GM18861 (cell line): ENCODE results near the gene OXSR1.
"Not testable (repeated sequence)": the region's sequence is repeated elsewhere in the genome, so short reads cannot be mapped to it uniquely, and the experiment has no call there.

ENCODE experiments used
- ATAC-seq: cut with Tn5 transposase; IDR thresholded peaks from one replicate; pipeline ENCODE4 v1.9.1; 2021; ENCODE audit not compliant: unreplicated experiment

OXSR1 gene

DNA sequence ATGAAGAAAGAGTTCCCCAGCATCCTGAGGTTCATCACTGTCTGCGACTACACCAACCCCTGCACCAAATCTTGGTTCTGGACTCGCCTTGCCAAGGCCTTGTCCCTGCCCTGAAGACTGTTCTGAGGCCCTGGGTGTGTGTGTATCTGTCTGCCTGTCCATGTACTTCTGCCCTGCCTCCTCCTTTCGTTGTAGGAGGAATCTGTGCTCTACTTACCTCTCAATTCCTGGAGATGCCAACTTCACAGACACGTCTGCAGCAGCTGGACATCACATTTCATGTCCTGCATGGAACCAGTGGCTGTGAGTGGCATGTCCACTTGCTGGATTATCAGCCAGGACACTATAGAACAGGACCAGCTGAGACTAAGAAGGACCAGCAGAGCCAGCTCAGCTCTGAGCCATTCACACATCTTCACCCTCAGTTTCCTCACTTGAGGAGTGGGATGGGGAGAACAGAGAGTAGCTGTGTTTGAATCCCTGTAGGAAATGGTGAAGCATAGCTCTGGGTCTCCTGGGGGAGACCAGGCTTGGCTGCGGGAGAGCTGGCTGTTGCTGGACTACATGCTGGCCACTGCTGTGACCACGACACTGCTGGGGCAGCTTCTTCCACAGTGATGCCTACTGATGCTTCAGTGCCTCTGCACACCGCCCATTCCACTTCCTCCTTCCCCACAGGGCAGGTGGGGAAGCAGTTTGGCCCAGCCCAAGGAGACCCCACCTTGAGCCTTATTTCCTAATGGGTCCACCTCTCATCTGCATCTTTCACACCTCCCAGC, 24.0 kb upstream of the OXSR1 start:
- ATAC-seq: no peak

DNA sequence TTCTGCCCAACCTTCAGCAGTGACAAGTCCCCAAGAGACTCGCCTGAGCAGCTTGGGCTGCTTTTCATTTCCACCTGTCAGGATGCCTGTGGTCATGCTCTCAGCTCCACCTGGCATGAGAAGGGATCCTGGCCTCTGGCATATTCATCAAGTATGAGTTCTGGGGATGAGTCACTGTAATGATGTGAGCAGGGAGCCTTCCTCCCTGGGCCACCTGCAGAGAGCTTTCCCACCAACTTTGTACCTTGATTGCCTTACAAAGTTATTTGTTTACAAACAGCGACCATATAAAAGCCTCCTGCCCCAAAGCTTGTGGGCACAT, 23.4 kb upstream of the OXSR1 start:
- ATAC-seq: no peak

DNA sequence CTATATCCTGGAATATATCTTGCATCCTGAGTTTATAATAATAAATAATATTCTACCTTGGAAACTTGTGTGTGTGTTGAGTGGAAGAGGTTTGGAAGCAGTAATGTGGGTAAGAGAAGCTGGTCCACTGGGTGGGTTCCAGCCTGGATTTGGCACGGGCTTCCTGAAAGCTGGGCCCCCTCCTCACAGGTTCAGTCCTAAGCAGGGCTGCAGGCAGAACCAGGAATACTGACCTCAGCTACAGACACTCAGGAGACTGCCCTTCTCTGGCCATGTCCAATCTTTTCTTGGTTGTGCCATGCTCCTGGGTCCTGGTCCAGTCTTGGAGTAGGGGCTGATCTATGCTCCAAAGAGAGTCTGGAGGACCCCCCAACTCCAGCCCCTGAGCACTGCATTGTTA, 22.4 kb upstream of the OXSR1 start:
- ATAC-seq: no peak

DNA sequence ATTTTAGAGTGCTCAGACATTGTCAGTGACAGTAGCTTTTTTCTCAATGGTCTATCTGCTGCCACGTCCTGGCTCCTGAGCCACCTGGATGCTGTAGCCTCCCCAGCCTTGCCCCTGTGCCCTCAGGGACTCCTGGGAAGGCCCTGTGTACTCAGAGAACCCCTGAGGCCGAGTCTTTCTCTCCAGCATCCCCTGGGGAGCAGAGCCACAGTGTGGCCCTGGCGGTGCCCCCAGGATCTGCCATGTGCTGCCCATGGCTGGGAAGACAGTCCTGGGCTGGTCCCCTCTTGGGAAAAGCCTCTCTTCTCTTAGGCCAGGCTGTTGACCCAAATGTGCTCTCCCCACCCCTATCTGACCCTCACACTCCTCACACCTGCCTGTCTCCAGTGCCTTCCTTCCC, 21.8 kb upstream of the OXSR1 start:
- no peak for ATAC-seq

DNA sequence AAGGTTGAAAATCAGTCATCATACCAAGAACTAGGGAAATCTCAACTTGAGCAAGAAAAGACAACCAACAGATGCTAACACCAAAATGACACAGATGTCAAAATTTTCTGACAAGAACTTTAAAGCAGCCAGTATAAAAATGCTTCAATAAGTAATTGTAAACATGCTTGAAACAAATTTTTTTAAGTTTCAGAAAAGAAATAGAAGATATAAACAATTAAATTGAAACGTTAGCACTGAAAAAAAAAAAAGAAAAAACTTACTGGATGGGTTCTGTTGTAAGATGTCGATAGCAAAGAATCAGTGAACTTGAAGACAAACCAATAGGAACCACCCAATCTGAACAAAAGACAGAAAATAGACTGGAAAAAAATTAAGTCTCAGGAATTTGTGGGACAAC, 18.8 kb upstream of the OXSR1 start:
- ATAC-seq: no peak

DNA sequence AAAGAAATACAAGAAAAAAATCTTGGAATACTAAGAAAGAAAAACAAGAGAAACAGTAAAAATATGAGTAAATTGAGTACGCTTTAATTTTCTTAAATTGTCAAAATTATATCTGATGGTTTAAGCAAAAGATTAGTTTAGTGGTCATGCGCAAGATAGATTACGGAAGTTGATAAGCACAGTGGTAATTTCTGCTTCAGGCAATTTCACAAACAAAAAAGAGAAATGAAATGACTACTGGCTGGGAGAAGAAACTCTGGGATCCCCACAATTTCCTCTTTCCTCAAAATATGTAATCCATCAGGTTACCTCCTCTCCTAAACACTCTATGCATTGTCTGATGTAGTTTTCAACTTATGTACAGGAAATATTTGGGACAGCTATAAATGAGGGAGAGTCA, 17.9 kb upstream of the OXSR1 start:
- ATAC-seq: no peak

DNA sequence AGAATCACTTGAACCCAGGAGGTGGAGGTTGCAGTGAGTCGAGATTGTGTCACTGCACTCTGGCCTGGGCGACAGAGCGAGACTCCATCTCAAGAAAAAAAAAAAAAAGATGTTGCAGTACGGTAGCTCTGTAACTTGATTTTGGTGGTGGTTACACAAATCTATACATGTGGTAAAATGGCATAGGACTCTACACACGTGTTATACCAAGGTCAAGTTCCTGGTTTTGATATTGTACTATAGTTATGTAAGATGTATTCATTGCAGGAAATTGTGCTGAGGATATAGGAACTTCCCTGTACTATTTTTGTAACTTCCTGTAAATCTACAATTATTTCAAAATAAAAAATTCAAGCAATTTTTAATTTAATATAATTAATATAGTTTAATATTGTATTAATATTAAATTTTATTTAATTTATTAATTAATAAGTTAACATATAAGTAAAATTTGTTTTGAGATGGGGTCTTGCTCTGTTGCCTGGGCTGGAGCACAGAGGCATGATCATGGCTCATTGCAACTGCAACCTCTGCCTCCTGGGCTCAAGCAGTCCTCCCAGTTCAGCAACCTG, 16.9 kb upstream of the OXSR1 start:
- no peak for ATAC-seq

DNA sequence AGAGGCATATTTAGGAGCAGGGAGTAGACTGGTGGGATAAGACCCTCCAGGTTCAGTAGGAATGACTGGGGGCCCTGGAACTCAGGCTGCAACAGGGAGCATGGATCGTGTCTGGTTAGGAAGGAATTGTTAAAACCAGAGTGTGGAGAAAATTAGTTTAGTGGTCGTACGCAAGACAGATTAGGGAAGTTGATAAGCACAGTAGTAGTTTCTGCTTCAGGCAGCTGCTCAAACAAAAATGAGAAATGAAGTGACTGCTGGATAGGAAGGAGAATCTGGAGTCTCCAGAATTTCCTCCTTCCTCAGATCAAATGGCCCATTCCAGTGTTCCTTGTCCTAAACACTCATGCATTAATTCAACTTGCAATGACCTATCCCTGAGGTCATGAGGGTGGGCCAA, 15.6 kb upstream of the OXSR1 start:
- ATAC-seq: no peak

DNA sequence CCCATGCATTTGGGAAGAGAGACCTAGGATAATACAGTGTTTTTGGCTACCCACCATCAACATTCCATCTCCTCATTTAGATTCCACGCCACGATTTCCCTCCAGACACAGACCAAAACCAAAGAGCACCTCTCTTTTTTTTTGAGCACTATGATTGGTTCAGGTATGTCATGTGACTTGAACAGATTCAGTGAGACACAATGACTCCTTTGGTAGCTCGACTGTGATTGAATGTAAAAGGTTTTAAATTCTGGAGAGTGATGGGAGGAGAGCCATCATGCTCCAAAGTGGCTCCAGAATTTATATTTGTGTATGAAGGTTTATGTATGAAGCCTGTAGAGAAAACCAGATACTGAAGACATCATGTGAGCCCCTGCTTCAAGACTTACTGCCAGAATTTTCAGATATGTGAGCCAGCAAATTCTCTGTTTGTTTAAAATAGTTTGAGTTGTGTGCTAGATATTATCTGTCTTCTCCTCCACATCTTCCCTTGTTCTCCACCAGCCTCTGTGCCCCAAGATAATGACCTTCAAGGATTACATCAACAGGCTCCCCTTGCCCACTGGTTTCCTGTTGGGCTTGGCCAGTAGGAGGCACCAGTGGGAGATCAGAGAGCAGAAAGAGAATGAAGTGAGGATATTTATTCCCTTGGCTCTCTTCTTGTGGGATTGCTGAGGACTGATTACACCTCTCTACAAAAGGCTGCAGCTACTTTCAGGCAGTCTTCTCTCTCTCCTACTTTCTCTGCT, 14.4 kb upstream of the OXSR1 start:
- ATAC-seq: no peak

DNA sequence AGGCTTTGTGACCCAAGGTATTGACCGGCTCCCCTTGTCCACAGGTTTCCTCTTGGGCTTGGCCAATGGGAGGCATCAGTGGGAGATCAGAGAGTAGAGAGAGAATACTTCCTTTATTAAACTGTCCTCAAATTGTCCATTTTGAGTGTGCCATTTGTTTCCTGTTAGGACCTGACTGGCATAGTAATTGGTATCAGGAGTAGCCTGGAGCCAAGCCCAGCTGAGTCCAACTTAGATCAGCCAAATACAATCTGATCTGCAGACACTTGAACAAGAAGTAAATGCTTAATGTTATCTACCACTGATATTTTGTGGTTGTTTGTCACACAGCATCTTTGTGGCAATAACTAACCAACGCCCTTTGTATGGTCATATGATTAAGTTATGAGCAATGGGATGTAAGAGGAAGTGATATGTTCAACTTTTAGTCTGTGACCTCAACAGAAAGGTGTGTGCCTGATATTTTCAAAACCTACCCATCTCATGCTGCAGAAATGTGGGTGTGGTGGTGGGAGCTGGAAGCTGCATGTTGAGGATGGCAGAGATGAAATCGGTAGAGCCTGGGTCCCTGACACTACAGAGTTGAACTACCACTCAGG, 13.6 kb upstream of the OXSR1 start:
- ATAC-seq: no peak

DNA sequence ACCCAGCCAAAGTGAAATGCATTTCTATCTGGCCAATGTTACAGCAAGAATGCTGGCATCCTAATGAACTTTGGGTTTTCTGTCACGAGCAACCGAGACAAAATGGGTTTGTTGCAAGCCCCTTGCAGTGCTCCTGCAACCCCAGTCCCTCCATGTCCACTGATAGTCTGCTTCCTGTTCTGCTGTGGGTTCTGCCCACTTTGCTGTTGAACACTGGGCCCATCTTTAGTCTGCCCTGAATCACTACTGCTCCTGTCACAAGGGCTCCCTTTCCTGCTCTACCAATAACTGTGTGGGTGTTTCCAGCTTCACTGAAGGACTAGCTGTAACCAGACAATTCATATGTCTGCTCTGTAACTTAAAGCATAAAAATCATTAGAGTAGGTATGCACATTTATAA, 12.7 kb upstream of the OXSR1 start:
- no peak for ATAC-seq

DNA sequence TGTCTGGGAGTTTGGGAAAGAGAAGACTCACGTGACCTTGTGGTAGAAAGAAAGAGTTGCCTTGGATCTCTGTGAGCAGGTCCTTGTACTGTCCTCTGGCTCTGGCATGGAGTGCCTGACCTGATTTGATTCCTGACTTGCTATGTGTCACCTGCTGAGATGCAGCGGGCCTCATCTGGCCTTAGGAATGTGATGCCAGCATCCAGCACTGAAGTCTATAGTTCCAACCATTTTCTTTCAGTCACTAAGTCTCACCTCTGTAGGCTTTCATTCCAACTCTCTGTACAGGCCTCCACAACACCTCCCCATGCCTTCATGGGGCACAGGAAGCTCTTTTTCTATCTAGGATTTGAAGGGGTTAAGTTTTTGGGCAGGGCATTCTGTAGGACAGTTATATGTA, 12.1 kb upstream of the OXSR1 start:
- no peak for ATAC-seq

DNA sequence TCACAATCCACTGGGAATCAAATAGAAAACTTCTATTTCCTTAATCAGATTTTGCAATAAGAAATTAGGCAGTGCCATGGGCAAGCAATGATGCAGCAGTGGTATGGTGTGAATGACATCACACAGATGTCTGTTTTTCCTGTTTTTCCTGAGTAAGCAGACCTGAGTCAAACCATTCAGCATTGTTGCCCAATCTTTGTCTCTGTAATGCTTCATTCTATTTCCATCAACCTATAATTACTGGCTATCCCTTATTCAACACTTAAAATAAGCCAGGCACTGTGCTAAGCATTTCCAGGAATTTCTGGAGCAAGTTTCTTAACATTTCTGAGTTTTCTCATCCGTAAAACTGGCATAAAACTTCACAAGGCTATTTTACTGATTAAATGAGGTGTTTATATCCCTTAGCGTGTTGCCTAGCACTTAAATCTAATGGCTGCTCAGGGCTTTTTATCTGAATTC, 11.3 kb upstream of the OXSR1 start:
- ATAC-seq: no peak

DNA sequence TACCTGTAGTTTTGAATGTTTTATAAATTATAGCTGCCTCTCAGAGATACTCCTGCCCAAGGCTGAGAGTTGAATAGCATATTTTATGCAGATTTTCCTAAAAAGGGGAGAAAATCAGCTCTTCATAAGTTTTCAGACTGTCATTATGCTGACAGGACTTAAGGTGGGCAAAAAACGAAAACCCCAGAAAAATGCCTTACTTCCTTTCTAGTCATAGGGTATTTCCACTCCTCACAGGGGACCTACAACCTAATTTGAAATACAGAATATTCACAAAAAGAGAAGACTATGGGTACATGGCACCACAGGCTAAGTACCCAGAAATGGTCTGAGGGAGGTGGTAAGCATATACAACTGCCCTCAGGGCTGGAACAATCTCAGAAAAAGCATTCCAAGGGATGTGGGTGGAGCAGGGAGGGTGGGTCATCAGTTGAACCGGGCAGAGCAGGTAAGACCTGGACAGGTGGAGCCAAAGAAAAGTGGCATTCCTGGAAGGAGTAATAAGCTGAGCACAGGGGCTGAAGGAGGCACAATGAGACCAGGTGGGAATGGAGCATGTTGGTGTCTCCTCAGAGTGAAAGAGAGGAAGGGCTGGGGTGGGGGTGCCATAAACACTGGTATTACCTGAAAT, 10.6 kb upstream of the OXSR1 start:
- no peak for ATAC-seq

DNA sequence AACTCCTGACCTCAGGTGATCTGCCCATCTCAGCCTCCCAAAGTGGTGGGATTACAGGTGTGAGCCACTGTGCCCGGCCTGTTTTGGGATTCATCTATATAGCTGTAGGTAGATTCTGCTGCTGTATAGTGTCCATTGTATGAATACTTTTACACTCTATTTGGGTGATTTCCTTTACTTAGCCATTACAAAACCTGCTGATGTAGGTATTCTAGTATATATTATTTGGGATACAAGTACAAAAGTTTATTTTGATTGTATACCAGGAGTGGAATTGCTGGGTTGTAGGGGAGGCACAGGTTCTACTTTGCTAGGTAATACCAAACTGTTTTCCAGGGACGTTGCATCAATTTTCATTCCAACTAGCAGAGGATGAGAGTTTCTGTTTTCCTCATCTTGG, 9.5 kb upstream of the OXSR1 start:
- no peak for ATAC-seq

DNA sequence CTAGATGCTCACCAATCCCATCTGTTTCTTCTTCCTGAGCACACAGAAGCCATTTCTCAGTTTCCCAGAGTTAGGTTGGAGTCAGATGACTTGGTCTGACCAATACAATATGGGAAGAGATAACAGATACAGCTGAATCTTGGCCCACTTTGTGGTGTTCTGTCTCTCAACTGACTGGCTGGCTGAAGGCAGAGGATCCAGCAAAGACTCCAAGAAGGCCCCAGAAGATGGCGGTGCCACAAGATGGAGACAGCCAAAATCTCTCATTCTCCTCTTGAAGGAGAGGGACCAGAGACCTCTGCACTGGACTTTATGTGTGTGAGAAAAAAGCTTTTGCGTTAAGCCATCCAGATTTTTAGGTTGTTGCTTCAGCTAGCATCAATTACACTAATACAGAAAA, 8.2 kb upstream of the OXSR1 start:
- ATAC-seq: no peak

DNA sequence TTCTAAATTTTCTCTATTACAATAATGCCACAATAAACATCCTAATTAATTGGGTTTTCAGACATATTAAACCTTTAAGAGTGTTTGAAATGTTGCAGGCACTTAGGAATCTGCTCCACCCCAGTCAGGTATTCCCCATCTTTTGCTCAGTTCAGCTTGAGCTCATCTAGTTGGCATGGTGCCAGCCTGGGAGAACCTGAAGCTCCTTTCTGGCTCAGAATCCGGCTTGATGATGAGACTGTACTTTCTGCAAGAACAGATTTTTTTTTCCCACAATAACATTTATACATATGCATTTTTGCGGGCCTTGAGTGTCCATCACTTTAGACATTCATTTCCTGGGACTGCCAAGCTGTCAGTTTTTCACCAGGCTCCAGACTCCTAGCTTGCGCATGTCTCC, 7.7 kb upstream of the OXSR1 start:
- no peak for ATAC-seq

DNA sequence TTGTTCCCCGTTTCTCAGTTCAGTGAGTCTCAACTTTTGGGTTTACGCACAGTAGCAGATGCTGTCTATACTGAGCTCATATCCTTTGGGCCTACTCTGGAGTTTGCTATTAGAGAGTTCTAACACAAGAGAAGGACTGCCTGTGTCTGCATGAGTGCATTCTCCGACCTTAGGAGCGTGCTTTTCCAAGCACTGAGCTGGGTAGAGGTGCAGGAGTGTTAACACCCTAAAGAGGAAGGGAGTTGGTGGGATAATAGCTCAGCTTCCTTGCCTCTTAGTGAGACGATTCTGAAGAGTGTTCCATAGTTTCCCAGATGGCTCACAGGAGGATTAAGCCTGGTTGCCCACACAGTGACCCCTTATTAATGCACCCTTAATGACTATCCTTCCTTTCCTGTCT, 6.9 kb upstream of the OXSR1 start:
- no peak for ATAC-seq

DNA sequence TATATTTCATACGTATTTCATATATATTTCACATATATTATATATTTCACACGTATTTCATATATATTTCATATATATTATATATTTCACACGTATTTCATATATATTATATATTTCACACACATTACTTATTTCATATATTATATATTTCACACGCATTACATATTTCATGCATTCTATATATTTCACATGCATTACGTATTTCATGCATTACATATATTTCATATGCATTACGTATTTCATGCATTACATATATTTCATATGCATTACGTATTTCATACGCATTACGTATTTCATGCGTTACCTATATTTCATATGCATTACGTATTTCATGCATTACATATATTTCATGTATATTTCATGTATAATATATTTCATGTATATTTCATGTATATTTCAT, 4.6 kb upstream of the OXSR1 start:
- ATAC-seq: not testable (repeated sequence)

DNA sequence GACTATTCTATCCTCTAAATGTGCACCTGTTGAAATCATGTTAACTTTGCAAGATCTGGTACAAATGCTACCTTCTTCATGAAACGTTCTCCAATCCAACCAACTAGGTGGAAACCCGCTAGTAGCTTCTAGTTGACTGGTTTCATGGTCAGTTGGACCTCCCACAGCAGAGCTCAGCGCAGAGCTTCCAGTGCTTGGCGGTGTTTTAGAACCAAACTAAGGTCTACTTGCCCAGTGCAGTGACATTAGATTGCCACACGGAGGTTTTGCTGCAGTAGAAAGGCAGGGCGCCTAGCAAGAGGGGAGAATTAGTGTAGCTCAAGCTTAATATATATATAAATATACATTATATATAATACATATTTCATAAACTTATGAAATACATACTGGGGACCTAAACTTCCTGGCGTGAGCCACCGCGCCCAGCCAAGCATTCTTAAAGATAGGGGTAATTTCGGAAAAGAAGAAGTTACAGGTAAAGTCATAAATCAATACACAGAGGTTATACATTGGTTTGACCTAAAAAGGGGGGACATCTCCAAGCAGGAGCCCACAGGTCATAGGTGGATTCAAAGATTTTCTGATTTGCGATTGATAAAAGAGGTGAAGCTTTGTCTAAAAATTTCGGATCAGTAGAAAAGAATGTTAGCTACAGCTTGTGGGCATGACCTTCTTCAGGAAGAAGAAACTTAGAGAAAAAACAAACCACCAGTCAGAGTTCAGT, 2.1 kb upstream of the OXSR1 start:
- no peak for ATAC-seq
